ENCODE data around the gene C17orf58. TPM values are rescaled to one million over a fixed set of nuclear protein-coding genes. Genes with fewer than 3 reads are reported as not detected.
A peak's percentile ranks its signal among the peaks of the same experiment; 100 is the strongest.
"Not testable (repeated sequence)": the region's sequence is repeated elsewhere in the genome, so short reads cannot be mapped to it uniquely, and the experiment has no call there.

The C17orf58 gene
- total RNA-seq, 1 experiment from 2014 or later, result 15.6 TPM

DNA sequence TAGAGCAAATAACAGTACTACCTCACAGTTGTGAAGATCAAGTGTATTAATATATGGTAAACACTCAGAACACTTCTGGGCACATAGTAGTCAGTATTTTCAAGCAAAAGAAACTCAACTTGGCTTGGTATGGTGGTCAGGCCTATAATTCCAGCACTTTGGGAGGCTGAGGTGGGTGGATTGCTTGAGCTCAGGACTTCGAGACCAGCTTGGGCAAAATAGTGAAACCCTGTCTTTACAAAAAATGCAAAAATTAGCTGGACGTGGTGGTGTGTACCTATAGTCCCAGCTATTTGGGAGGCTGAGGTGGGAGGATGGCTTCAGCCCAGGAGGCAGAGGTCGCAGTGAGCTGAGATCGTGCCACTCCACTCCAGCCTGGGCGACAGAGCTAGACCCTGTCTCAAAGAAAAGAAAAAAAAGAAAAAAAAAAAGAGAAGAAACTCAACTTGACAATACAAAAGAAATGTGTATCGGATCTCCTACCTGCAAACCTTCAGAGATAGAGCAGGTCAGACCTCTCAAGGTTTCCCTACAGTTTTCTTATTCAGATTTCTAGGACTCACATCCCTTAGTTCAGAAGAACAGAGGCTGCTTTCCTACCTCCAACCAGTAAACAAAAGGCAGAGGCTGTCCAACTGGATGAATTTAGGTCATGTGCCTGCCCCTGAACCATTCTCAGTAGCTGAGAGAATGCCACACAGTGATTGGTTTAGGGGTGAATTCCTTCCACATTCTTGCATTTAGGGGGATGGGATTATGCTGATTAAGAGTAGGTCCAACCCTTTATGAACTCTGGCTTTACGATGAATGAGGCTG is 37.6 kb upstream of the C17orf58 start:
- ATAC-seq (peak; percentile 55), DNase-seq (ENCODE audit: low read depth, low spot score) (no peak)
- peaks cover 17% of the 10 kb centered on the region for H3K36me3 ChIP-seq (ENCODE audit: control insufficient read depth, insufficient read depth, low read length)
- peaks cover 6% of the 10 kb centered on the region for H3K4me1 ChIP-seq (ENCODE audit: control insufficient read depth, insufficient read depth, low read length)
- in situ Hi-C loops (cut with HindIII; ENCODE audit: low pct_unique_long_range_greater_than_20kb, low sequenced_read_pairs), result no loop called here
- BruUV-seq (replicated peaks), result no TSS peak
- H3K9me3 ChIP-seq (ENCODE audit: control insufficient read depth, insufficient read depth, low read depth, low read length), result no peaks in the 10 kb centered on the region
- no peaks in the 10 kb centered on the region for H3K27me3 ChIP-seq (ENCODE audit: control insufficient read depth, insufficient read depth, low read length)
- ChIA-PET POLR2A (no interaction called here), CTCF (interaction anchor here (0.6 kb wide), 1 partner anchor 17 kb away, joined by 4 read pairs; no protein-coding TSS in a partner anchor)
- no peak overlapping the region for H3K4me3 ChIP-seq (ENCODE audit: low read depth in 2 of 2, low read length in 2 of 2)
- peak overlapping the region; percentile 74 for H3K27ac ChIP-seq (ENCODE audit: low read length)
- intact Hi-C loops (cut with micrococcal nuclease; ENCODE audit: unreplicated experiment), result no loop called here
- TF ChIP-seq SIN3A (IDR thresholded peaks at IDR 0.05; ENCODE audit: borderline replicate concordance, insufficient read depth, low read depth, low read length) (no peak), TCF7L2 (IDR thresholded peaks at IDR 0.05; ENCODE audit: low read depth, low read length) (no peak), POLR2AphosphoS5 (IDR thresholded peaks at IDR 0.05; ENCODE audit: low read depth, low read length) (no peak)
- TF ChIP-seq, protein P1, sequence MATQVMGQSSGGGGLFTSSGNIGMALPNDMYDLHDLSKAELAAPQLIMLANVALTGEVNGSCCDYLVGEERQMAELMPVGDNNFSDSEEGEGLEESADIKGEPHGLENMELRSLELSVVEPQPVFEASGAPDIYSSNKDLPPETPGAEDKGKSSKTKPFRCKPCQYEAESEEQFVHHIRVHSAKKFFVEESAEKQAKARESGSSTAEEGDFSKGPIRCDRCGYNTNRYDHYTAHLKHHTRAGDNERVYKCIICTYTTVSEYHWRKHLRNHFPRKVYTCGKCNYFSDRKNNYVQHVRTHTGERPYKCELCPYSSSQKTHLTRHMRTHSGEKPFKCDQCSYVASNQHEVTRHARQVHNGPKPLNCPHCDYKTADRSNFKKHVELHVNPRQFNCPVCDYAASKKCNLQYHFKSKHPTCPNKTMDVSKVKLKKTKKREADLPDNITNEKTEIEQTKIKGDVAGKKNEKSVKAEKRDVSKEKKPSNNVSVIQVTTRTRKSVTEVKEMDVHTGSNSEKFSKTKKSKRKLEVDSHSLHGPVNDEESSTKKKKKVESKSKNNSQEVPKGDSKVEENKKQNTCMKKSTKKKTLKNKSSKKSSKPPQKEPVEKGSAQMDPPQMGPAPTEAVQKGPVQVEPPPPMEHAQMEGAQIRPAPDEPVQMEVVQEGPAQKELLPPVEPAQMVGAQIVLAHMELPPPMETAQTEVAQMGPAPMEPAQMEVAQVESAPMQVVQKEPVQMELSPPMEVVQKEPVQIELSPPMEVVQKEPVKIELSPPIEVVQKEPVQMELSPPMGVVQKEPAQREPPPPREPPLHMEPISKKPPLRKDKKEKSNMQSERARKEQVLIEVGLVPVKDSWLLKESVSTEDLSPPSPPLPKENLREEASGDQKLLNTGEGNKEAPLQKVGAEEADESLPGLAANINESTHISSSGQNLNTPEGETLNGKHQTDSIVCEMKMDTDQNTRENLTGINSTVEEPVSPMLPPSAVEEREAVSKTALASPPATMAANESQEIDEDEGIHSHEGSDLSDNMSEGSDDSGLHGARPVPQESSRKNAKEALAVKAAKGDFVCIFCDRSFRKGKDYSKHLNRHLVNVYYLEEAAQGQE (IDR thresholded peaks at IDR 0.05; ENCODE audit: insufficient read depth in 1 of 2, low read depth in 2 of 2, low read length in 1 of 2), result no peak
- TF ChIP-seq, protein P2, sequence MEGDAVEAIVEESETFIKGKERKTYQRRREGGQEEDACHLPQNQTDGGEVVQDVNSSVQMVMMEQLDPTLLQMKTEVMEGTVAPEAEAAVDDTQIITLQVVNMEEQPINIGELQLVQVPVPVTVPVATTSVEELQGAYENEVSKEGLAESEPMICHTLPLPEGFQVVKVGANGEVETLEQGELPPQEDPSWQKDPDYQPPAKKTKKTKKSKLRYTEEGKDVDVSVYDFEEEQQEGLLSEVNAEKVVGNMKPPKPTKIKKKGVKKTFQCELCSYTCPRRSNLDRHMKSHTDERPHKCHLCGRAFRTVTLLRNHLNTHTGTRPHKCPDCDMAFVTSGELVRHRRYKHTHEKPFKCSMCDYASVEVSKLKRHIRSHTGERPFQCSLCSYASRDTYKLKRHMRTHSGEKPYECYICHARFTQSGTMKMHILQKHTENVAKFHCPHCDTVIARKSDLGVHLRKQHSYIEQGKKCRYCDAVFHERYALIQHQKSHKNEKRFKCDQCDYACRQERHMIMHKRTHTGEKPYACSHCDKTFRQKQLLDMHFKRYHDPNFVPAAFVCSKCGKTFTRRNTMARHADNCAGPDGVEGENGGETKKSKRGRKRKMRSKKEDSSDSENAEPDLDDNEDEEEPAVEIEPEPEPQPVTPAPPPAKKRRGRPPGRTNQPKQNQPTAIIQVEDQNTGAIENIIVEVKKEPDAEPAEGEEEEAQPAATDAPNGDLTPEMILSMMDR (IDR thresholded peaks at IDR 0.05), result no peak

DNA sequence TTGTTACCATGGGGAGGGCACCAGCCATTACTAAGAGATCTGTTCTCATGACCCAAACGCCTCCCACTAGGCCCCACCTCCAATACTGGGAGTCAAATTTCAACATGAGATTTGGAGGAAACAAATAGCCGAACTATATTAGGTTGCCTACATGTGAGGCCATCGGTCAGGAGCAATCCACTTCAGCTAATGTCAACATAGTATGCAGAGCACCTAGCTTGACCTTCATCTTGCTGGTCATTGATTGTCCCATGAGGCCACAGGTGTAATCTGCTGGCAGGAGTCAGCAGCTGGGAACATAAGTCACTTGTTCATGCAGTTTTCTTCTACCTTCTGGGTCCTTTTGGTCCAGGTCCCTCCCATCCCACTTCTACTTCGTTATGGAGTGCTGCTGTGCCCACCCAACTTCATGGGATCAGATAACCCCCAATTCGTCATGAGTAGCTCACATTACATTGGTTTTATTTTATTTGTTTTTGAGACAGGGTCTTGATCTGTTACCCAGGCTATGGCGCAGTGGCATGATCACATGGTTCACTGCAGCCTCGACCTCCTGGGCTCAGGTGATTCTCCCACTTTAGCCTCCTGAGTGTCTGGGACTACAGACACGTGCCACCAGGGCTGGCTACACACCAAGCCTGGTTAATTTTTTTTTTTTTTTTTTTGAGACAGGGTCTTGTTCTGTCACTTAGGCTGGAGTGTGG is 33.4 kb upstream of the C17orf58 start:
- ATAC-seq (no peak), DNase-seq (ENCODE audit: low read depth, low spot score) (no peak)
- Histone ChIP-seq H3K27ac (ENCODE audit: low read length) (no peak overlapping the region), H3K4me1 (ENCODE audit: control insufficient read depth, insufficient read depth, low read length) (peaks cover 3% of the 10 kb centered on the region), H3K4me3 (ENCODE audit: low read depth in 2 of 2, low read length in 2 of 2) (no peak overlapping the region), H3K36me3 (ENCODE audit: control insufficient read depth, insufficient read depth, low read length) (no peaks in the 10 kb centered on the region), H3K9me3 (ENCODE audit: control insufficient read depth, insufficient read depth, low read depth, low read length) (no peaks in the 10 kb centered on the region), H3K27me3 (ENCODE audit: control insufficient read depth, insufficient read depth, low read length) (no peaks in the 10 kb centered on the region)
- BruUV-seq (replicated peaks), result no TSS peak
- no peak for TF ChIP-seq SIN3A (IDR thresholded peaks at IDR 0.05; ENCODE audit: borderline replicate concordance, insufficient read depth, low read depth, low read length)
- TF ChIP-seq, protein P1 (IDR thresholded peaks at IDR 0.05; ENCODE audit: insufficient read depth in 1 of 2, low read depth in 2 of 2, low read length in 1 of 2), result no peak
- TF ChIP-seq POLR2AphosphoS5 (IDR thresholded peaks at IDR 0.05; ENCODE audit: low read depth, low read length), result no peak
- TF ChIP-seq TCF7L2 (IDR thresholded peaks at IDR 0.05; ENCODE audit: low read depth, low read length), result no peak
- TF ChIP-seq, protein P2 (IDR thresholded peaks at IDR 0.05), result no peak
- ChIA-PET CTCF (interaction anchor here (0.6 kb wide), 1 partner anchor 32 kb away, joined by 3 read pairs; no protein-coding TSS in a partner anchor), POLR2A (no interaction called here)
- in situ Hi-C loops (cut with HindIII; ENCODE audit: low pct_unique_long_range_greater_than_20kb, low sequenced_read_pairs), result no loop called here
- intact Hi-C loops (cut with micrococcal nuclease; ENCODE audit: unreplicated experiment), result no loop called here

DNA sequence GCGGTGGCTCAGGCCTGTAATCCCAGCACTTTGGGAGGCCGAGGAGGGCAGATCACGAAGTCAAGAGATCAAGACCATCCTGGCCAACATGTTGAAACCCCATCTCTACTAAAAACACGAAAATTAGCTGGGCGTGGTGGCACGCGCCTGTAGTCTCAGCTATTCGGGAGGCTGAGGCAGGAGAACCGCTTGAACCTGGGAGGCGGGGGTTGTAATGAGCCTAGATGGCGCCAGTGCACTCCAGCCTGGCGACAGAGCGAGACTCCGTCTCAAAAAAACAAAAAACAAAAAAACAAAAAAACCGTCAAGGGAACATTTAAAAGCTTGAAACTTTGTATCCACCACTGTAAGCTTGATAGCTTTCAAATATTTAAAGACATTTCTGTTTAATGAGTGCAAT is 26.3 kb upstream of the C17orf58 start:
- BruUV-seq (replicated peaks); DNase-seq (ENCODE audit: low read depth, low spot score); H3K27ac ChIP-seq (ENCODE audit: low read length); CTCF ChIA-PET; H3K27me3 ChIP-seq (ENCODE audit: control insufficient read depth, insufficient read depth, low read length); intact Hi-C loops (cut with micrococcal nuclease; ENCODE audit: unreplicated experiment); POLR2A ChIA-PET; in situ Hi-C loops (cut with HindIII; ENCODE audit: low pct_unique_long_range_greater_than_20kb, low sequenced_read_pairs); H3K36me3 ChIP-seq (ENCODE audit: control insufficient read depth, insufficient read depth, low read length); H3K9me3 ChIP-seq (ENCODE audit: control insufficient read depth, insufficient read depth, low read depth, low read length); ATAC-seq; H3K4me1 ChIP-seq (ENCODE audit: control insufficient read depth, insufficient read depth, low read length); H3K4me3 ChIP-seq (ENCODE audit: low read depth in 2 of 2, low read length in 2 of 2): not testable (repeated sequence)

Measured in Panc1 (cell line).